GM15510 (cell line): Measurements from ENCODE around the gene OSGEPL1.

Source experiments
- POLR2A ChIP-seq: IDR thresholded peaks from 3 replicates; pipeline ENCODE4 v1.6.1; 2011; ENCODE audit warnings: borderline replicate concordance; ENCODE audit not compliant: insufficient read length; ENCODE audit errors: extremely low read depth

The OSGEPL1 gene, protein sequence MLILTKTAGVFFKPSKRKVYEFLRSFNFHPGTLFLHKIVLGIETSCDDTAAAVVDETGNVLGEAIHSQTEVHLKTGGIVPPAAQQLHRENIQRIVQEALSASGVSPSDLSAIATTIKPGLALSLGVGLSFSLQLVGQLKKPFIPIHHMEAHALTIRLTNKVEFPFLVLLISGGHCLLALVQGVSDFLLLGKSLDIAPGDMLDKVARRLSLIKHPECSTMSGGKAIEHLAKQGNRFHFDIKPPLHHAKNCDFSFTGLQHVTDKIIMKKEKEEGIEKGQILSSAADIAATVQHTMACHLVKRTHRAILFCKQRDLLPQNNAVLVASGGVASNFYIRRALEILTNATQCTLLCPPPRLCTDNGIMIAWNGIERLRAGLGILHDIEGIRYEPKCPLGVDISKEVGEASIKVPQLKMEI

DNA sequence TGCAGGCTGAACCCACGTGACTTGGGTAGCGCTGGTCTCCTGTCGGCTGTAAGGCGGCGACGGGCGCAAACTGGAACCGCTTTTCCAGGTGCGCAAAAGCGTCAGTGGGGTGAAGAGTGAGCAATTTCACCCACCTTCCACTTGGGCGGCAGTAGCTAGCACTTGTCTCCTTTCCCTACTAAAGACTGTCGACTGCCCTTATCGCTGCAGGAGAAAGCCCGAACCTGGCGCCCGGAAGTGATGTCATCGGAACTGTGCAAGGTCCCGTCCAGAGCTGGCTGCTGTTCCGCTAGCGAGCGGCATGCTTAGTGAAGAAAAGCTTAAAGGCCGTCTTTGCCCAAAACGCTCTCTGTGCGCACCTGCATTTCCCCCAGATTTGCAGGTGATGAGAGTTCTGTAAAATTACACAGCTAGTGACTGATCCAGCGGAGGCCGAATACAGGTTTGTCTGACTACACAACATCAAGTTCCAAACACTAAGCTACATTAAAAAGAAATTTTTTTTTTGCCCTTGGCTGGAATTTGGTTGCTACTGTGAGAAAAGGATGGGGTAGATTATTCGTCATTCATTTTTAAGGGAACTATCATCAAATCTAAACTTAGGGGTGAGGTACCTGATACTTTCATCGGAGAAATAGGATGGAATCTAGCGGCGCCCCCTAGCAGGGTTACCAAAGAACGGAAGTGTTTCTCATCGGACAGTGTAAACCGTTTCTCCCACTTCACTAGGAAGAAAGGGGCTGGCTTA lies at the start of gene OSGEPL1:
Gene OSGEPL1, minus strand, starts transcription at position 242 of the 748 bp plus-strand sequence. CDS start 1,152 bp downstream, outside the sequence.
- TF ChIP-seq POLR2A: peak; percentile 67

DNA sequence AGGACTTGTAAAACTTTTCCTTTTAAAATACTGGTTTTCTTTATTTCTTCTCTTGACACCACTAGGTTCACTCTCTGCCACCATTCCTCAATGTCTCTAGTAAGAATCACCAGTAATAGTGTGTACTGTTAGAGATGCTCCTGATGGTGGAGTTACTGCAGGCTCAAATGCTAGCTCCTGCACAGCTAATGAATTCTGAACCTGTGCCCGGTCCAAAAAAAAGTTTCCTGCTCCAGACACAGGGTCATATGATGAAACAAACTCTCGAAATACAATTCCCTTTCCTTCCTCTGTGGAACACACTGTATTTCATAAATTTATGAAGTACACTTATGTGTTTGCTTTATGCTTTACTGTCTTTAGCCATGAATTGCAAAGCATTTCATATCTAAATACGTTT lies 40.8 kb upstream of the OSGEPL1 start:
- TF ChIP-seq POLR2A: no peak

DNA sequence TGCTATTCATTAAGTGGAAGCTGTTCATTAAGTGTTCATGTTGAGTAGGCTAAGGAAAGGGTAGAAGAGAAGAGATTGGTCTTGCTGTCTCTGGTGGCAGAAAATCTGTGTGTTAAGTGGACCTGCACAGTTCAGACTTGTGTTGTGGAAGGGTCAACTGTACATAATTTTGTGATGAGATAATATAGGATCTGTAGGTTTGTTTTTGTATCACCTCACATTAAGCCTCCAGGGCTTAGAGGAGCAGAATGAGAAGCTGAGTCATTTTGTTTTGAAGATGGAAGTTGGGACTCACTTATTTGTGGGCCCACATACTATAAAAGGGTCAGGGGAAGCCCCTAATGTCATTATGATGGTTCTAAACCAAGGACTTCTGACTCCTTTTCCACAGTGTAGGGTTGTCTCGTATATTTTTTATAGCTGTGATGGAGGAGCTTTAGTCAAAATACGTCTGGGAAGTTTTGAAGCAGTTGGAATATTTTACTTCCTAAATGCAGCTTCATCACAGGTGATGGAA lies 39.9 kb upstream of the OSGEPL1 start:
- no peak for TF ChIP-seq POLR2A

DNA sequence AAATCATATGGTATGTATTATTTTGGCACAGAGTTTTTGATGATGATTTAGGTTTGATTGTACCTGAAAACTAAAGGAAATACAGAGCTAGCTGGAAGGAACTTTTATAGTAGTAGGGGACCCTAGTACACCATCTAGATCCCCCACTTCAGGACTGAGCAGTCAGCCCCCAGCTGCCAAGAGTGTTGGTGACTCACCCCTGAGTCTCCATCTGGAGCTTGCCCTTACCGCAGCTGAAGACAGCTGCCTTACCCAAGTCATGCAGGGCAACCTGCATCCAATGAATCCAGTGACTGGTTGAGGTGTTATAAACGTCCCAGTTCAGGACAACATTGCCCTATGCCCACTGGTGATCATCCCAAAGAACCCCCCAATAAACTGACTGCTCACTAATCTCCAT lies 36.9 kb upstream of the OSGEPL1 start:
- no peak for TF ChIP-seq POLR2A

DNA sequence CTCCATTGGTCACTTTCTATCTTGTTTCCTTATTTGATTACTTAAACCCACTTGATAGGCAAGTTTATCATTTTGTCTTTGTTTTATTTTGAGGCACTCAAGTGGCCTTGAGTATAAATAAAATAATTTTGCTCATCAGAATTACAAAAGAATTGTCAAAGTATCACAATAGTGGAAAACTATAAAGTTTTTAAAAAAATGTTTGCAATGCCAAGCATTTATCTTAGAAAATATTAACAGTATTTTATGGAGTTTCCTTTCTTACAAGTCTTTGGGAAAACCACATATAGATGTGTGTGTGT lies 36.4 kb upstream of the OSGEPL1 start:
- no peak for TF ChIP-seq POLR2A

DNA sequence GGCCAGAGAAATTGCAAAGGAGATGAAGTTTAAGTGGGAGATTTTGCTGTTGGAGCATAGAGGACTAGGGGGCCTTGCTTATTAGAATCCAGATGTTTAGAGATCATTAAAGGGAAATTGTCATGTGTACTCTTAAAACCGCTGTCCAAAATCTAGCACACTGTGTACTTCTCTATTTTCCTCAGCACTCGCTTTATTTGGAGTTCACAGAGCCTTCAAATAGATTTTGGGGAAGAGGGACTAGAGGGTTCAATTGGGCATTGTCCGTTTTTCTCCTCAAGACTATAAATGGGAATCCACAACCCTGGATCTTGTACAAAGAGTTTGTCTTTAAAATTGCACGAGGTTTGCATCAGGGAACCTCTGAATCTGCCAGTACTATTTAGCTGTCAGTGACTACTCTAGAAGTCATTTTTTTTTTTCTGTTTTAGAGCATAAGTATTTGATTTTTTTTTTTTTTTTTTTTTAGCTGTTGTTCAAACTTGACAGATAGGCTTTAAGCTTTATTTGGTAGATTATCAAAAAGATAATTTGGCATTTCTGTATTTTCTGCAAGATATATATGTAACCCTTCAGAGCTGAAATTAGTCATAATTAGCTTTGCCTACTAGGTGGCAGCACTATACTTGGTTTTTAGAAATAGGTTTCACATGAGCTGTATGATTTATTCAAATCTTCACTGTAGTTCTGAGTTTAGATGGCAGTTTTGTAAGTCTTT lies 35.9 kb upstream of the OSGEPL1 start:
- TF ChIP-seq POLR2A: no peak

DNA sequence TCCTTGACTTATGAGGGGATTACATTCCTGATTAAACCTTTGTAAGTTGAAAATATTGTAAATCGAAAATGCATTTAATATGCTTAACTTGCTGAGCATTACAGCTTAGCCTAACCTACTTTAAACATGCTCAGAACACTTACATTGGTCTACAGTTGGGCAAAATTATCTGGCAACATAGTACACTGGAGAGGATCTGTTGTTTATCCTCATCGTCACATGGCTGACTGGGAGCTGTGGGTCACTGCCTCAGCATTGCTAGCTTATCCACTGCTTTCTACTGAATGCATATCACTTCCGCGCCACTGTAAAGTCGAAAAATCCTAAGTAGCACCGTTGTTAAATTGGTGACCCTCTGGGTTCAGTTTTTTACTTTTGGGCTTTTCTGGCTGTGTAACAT lies 35.3 kb upstream of the OSGEPL1 start:
- TF ChIP-seq POLR2A: no peak

DNA sequence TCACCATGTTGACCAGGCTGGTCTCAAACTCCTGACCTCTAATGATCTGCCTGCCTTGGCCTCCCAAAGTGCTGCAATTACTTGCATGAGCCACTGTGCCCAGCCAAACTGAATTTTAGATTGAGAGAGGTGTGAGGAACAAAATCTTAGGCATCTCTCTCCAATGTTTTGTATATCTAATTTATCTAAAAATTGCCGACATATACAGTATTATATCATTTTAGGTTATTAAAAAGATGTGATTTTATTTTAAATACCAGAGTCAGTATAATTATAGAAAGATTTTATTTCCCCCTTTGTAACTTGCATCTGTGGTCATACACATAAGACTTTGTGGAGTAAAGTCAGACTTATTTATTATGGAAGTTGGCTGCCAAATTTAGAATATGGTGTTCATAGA lies 31.7 kb upstream of the OSGEPL1 start:
- TF ChIP-seq POLR2A: no peak

DNA sequence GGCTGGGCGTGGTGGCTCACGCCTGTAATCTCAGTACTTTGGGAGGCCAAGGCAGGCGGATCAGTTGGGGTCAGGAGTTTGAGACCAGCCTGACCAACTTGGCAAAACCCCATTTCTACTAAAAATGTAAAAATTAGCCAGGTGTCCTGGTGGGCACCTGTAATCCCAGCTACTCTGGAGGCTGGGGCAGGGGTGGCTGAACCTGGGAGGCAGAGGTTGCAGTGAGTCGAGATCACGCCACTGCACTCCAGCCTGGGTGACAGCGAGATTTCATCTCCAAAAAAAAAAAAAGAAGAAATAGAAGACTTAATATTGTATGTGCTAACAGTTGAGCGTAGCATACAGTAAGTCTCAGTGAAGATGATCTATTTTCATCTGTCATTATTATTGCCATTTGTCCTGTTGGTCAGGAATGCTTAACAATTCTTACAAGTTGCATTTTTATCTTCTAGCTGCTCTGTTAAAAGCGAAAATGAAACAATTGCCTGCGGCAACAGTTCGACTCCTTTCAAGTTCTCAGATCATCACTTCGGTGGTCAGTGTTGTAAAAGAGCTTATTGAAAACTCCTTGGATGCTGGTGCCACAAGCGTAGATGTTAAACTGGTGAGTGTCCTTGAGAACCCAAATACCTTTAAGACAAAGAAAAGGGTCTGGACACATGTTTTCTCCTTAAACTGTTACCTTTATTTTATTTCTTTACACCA lies 28.9 kb upstream of the OSGEPL1 start:
- TF ChIP-seq POLR2A: no peak

DNA sequence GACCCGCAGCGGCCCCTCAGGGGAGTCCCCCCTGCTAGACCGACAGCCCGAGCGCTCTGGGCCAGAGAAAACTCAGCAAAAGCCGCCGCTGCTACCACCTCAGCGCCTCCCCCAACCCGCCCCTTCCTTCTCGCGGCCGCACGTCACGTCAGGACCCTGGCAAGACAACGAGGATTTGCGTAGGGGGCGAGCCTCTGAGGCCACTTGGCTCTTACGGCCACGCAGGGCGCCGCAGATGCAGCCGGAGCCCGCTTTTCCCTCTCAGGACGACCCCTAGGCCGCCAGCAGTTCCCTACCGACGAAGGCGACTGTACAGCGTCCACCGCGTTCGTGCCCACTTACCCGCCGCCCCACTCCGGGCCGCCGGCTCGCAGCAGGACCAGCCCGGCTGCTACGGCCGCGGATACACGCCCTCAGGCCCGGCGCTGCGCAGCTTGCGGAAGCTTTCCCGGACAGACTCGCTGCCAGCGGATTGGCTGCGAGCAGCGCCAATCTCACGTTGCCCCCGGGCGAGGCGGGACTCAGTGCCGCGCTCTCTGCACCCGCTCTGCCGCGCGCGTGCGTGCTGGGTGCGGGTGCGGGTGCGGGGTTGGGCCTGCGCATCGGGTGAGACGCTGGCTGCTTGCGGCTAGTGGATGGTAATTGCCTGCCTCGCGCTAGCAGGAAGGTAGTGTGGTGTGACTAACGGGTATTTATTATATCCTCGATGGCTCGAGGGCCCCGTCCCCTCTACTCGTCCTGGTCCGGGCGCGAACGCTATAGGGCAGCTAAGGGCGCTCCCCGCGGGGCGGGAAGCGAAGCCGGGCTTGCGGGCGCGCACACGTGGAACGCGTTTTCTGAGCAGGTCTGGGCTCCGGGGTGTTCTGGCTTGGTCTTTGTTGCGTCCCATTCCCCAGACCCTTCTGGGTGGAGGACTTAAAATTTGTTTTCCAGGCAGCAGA lies 21.6 kb upstream of the OSGEPL1 start, which contains the start of the genes ORMDL1 and PMS1:
Gene ORMDL1, minus strand, starts transcription at position 413 of the 941 bp plus-strand sequence. CDS start 1,744 bp downstream, outside the sequence.
Gene PMS1, plus strand, starts transcription at position 524 of the 941 bp plus-strand sequence. CDS start 7,360 bp downstream, outside the sequence.
- peak; percentile 97 for TF ChIP-seq POLR2A

DNA sequence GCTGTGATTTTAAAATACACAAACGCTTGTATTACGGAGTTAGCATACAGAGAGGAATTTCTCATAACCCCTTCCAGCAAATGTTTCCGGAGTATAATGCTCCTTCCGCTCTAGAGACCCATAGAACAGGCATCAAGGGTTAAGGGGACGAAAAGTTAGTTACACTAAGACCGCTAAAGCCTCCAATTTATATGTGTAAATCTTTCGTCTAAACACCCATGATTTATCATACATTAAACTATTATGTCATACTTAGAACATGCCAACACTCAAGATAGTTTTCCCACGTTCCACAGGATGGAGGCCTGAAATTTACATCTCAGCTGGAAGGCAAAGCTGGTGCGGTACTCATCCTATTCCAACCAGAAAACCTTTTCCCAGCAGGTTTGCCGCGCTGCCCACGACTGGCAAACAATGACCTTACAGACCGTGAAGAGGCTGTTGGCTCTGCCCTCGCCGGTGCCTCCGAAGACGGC lies 20.9 kb upstream of the OSGEPL1 start:
- no peak for TF ChIP-seq POLR2A

DNA sequence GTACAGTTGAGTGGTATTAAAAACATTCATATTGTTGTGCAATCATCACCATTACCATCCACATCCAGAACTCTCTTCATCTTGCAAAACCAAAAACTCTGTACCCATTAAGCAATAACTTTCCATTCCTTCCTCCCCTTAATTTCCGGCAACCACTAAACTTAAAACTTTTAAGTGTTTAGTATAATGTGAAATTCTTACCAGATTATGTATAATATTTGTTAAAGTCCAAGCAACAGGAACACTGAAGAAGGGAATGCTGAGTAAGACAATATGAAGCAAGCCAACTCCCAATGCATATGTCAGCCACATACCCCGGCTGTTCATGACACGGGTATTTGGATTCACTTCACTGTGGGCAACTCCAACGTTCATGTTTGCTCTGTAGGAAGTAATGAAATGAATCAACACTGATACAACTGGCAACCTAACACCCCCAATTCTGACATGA lies 19.7 kb upstream of the OSGEPL1 start:
- no peak for TF ChIP-seq POLR2A

DNA sequence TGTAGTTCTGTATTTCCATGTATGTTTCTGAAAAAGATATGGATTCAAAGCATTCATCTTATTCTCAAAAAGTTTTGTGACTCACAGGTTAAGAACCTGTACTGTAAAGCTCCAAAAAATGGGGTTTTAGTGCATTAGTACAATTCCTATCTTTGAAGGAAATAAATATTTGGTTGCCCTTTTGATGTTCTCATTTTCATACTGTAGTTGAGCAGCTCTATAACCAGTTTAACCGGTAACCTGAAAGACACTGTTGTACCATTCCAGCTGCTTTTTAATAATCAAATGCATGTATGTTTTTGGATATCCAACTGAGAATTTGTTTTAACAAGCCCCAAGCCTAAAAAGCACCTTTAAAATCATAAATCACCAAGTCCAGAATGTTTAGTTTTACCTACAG lies 9.6 kb upstream of the OSGEPL1 start:
- no peak for TF ChIP-seq POLR2A

DNA sequence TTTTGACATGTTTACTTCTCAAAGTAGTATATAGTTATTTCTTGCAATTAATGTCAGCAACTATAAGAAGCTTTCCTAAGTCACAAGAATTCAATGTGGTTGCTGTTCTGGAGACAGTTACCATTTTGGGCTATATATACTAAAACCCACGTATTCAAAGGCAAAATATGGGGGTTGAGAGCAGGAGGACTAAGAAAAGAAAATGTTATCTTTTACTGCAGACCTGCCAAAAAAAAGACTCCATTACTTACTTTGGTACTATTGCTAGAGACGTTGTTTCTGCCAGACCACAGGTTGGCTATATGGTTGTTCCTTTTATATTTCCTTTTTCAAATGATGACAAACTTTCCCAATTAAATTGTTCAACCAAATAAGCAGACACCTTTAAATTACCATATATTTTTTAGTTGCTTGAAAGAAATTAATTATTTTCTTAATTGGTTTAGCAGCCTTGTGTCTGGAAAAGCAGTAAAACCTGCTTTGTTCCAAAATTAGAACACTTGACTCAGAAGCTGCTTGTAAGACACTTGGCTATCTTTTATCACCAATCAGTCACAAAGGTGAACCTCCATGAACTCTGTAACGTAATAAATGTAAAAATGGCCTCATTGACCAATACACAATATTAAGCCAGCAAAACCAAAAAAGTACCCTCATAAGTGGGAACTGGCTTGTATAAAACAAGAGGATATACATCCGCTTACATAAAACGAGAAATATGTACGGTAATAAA lies 8.2 kb upstream of the OSGEPL1 start:
- no peak for TF ChIP-seq POLR2A
